SKM-1 (cell line): ENCODE results near the gene ATP12A.

Experiments
- DNase-seq: peaks from one replicate; lab custom pipeline; 2025; ENCODE audit not compliant: unreplicated experiment; lab: John Stamatoyannopoulos, UW

Gene ATP12A

GRCh38 chr13:24662195-24663088 is 17.8 kb upstream of the ATP12A start:
- DNase-seq: no peak

GRCh38 chr13:24663089-24663395 is 17.2 kb upstream of the ATP12A start:
- DNase-seq: no peak

- DNase-seq: no peak
Measured at GRCh38 chr13:24663586-24663985, 16.6 kb upstream of the ATP12A start.

- no peak for DNase-seq
Measured at GRCh38 chr13:24664726-24665409, 15.3 kb upstream of the ATP12A start.

GRCh38 chr13:24668511-24668910 is 11.7 kb upstream of the ATP12A start:
- no peak for DNase-seq

- no peak for DNase-seq
Measured at GRCh38 chr13:24668955-24669582, 11.1 kb upstream of the ATP12A start.

- no peak for DNase-seq
Measured at GRCh38 chr13:24670174-24670573, 10.0 kb upstream of the ATP12A start.

- DNase-seq: no peak
Measured at GRCh38 chr13:24670961-24671381, 9.2 kb upstream of the ATP12A start.

- peak; percentile 39 for DNase-seq
Measured at GRCh38 chr13:24671386-24672113, 8.7 kb upstream of the ATP12A start.

- DNase-seq: no peak
Measured at GRCh38 chr13:24672141-24673132, 7.8 kb upstream of the ATP12A start.

GRCh38 chr13:24675806-24676570 is 4.2 kb upstream of the ATP12A start:
- no peak for DNase-seq

- DNase-seq: no peak
Measured at GRCh38 chr13:24678151-24678550, 2.1 kb upstream of the ATP12A start.

- DNase-seq: no peak
Measured at GRCh38 chr13:24679686-24680085, 522 bp upstream of the ATP12A start.

GRCh38 chr13:24680921-24681604 is 855 bp downstream of the ATP12A start:
- DNase-seq: no peak

GRCh38 chr13:24681930-24682329 is 1.7 kb downstream of the ATP12A start:
- no peak for DNase-seq

- no peak for DNase-seq
Measured at GRCh38 chr13:24682353-24682752, 2.1 kb downstream of the ATP12A start.

- DNase-seq: no peak
Measured at GRCh38 chr13:24683351-24683750, 3.1 kb downstream of the ATP12A start.

GRCh38 chr13:24683838-24684599 is 3.8 kb downstream of the ATP12A start:
- DNase-seq: peak; percentile 42
